K562 (cell line): ENCODE measurements around the gene FTO.

Experiments
- EGR1 ChIP-seq: fragments of 450-650 bp; conservative IDR thresholded peaks from 2 replicates; pipeline ENCODE4 v1.6.1; 2017; ENCODE audit warnings: mild to moderate bottlenecking
- ELF4 ChIP-seq: fragments of 450-650 bp; formaldehyde crosslinking; IDR thresholded peaks from 2 replicates; pipeline ENCODE4 v1.4.0; 2022; ENCODE audit warnings: missing genetic modification characterization
- MEF2A ChIP-seq: IDR thresholded peaks from 2 replicates; pipeline ENCODE4 v1.6.1; 2011; ENCODE audit warnings: low read depth, mild to moderate bottlenecking, low read length, moderate library complexity; ENCODE audit not compliant: control insufficient read depth
- MYC ChIP-seq, 2 experiments: fragments of 250-450 bp in 1 of 2; sonication (Bioruptor Pico) in 1 of 2; IDR thresholded peaks; 2 replicates each; pipeline versions ENCODE4 v1.5.1 to v1.6.1; 2012 to 2021; ENCODE audit warnings: low read depth in 2 of 2, borderline replicate concordance in 1 of 2, improper control_type of control experiment in 1 of 2, low read length in 1 of 2, mild to moderate bottlenecking in 1 of 2, moderate library complexity in 1 of 2
- POLR2AphosphoS5 ChIP-seq: IDR thresholded peaks from 2 replicates; pipeline ENCODE4 v1.6.1; 2011; ENCODE audit warnings: mild to moderate bottlenecking, low read depth, low read length, moderate library complexity; ENCODE audit not compliant: control insufficient read depth, insufficient read depth
- POU5F1 ChIP-seq: fragments of 150-350 bp; IDR thresholded peaks from 2 replicates; pipeline ENCODE4 v1.6.1; 2014; ENCODE audit warnings: borderline replicate concordance, low read length, low read depth, mild to moderate bottlenecking; ENCODE audit not compliant: partially characterized antibody
- SP1 ChIP-seq: sonication (generic); formaldehyde crosslinking; IDR thresholded peaks from 2 replicates; pipeline ENCODE4 v1.8.1; 2022; ENCODE audit warnings: mild to moderate bottlenecking, missing genetic modification reagents
- ZNF41 ChIP-seq: fragments of 250-450 bp; sonication (Bioruptor Pico); conservative IDR thresholded peaks from 2 replicates; pipeline ENCODE4 v1.4.0; 2020; ENCODE audit warnings: mild to moderate bottlenecking
- TF ChIP-seq, protein P1 (sequence below), 3 experiments: IDR thresholded peaks in 2 of 3; conservative IDR thresholded peaks in 1 of 3; 2 replicates each; pipeline ENCODE4 v1.5.1; 2011 to 2012; ENCODE audit warnings: low read length in 3 of 3, mild to moderate bottlenecking in 3 of 3, control low read depth in 2 of 3, improper control_type of control experiment in 1 of 3, inconsistent platforms in 1 of 3, low read depth in 1 of 3, mixed read lengths in 1 of 3, moderate library complexity in 1 of 3; ENCODE audit not compliant: insufficient read depth in 2 of 3
- TF ChIP-seq, protein P2 (sequence below), 2 experiments: fragments of 450-650 bp; formaldehyde crosslinking in 1 of 2; IDR thresholded peaks; 2 replicates each; pipeline versions ENCODE4 v1.4.0 to v1.6.1; 2014 to 2020; ENCODE audit warnings: mild to moderate bottlenecking in 2 of 2, borderline replicate concordance in 1 of 2, low read depth in 1 of 2
- TF ChIP-seq, protein P3 (sequence below): sonication (generic); formaldehyde crosslinking; IDR thresholded peaks from 2 replicates; pipeline ENCODE4 v1.8.1; 2023; ENCODE audit warnings: mild to moderate bottlenecking, missing genetic modification reagents
- TF ChIP-seq, protein P4 (sequence below), 2 experiments: fragments of 450-650 bp in 1 of 2; IDR thresholded peaks; 2 replicates each; pipeline ENCODE4 v1.6.1; 2011 to 2017; ENCODE audit warnings: low read depth in 2 of 2, antibody characterized with exemption in 1 of 2, borderline replicate concordance in 1 of 2, low read length in 1 of 2, mild to moderate bottlenecking in 1 of 2, mixed read lengths in 1 of 2; ENCODE audit not compliant: control insufficient read depth in 1 of 2

DNA sequence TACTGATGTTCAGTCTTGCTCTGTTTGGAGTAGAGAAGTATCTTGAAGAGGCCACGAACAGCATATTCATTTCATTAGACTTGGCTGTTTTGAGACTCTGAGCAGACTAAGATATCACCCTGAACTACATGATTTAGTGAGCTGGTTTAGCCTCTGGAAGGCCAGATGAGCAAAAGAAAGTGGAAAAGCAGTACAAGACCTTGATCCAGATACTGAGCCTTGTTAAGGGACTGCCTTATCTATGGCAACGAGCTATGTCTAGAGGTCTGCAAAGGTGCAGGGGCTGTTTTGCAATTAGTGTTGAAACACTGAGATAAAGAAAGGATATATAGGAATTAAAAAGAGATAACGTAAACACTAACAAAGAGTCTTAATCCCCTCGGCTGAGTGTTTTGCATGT, 351.2 kb downstream of the FTO start:
- TF ChIP-seq, protein P1, sequence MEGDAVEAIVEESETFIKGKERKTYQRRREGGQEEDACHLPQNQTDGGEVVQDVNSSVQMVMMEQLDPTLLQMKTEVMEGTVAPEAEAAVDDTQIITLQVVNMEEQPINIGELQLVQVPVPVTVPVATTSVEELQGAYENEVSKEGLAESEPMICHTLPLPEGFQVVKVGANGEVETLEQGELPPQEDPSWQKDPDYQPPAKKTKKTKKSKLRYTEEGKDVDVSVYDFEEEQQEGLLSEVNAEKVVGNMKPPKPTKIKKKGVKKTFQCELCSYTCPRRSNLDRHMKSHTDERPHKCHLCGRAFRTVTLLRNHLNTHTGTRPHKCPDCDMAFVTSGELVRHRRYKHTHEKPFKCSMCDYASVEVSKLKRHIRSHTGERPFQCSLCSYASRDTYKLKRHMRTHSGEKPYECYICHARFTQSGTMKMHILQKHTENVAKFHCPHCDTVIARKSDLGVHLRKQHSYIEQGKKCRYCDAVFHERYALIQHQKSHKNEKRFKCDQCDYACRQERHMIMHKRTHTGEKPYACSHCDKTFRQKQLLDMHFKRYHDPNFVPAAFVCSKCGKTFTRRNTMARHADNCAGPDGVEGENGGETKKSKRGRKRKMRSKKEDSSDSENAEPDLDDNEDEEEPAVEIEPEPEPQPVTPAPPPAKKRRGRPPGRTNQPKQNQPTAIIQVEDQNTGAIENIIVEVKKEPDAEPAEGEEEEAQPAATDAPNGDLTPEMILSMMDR (IDR thresholded peaks at IDR 0.05 in 2 of 3, conservative IDR thresholded peaks at IDR 0.05 in 1 of 3; ENCODE audit: insufficient read depth in 2 of 3, low read depth in 1 of 3, low read length in 3 of 3) = no peak
- TF ChIP-seq, protein P2, sequence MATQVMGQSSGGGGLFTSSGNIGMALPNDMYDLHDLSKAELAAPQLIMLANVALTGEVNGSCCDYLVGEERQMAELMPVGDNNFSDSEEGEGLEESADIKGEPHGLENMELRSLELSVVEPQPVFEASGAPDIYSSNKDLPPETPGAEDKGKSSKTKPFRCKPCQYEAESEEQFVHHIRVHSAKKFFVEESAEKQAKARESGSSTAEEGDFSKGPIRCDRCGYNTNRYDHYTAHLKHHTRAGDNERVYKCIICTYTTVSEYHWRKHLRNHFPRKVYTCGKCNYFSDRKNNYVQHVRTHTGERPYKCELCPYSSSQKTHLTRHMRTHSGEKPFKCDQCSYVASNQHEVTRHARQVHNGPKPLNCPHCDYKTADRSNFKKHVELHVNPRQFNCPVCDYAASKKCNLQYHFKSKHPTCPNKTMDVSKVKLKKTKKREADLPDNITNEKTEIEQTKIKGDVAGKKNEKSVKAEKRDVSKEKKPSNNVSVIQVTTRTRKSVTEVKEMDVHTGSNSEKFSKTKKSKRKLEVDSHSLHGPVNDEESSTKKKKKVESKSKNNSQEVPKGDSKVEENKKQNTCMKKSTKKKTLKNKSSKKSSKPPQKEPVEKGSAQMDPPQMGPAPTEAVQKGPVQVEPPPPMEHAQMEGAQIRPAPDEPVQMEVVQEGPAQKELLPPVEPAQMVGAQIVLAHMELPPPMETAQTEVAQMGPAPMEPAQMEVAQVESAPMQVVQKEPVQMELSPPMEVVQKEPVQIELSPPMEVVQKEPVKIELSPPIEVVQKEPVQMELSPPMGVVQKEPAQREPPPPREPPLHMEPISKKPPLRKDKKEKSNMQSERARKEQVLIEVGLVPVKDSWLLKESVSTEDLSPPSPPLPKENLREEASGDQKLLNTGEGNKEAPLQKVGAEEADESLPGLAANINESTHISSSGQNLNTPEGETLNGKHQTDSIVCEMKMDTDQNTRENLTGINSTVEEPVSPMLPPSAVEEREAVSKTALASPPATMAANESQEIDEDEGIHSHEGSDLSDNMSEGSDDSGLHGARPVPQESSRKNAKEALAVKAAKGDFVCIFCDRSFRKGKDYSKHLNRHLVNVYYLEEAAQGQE (IDR thresholded peaks at IDR 0.05; ENCODE audit: borderline replicate concordance) = no peak
- TF ChIP-seq, protein P2 (CRISPR knock-in tag; IDR thresholded peaks at IDR 0.05; ENCODE audit: low read depth) = no peak
- no peak for TF ChIP-seq ZNF41
- no peak for TF ChIP-seq MEF2A
- no peak for TF ChIP-seq ELF4 (CRISPR knock-in tag)
- TF ChIP-seq POU5F1 = no peak
- no peak for TF ChIP-seq SP1 (CRISPR knock-in tag)
- TF ChIP-seq, protein P3, sequence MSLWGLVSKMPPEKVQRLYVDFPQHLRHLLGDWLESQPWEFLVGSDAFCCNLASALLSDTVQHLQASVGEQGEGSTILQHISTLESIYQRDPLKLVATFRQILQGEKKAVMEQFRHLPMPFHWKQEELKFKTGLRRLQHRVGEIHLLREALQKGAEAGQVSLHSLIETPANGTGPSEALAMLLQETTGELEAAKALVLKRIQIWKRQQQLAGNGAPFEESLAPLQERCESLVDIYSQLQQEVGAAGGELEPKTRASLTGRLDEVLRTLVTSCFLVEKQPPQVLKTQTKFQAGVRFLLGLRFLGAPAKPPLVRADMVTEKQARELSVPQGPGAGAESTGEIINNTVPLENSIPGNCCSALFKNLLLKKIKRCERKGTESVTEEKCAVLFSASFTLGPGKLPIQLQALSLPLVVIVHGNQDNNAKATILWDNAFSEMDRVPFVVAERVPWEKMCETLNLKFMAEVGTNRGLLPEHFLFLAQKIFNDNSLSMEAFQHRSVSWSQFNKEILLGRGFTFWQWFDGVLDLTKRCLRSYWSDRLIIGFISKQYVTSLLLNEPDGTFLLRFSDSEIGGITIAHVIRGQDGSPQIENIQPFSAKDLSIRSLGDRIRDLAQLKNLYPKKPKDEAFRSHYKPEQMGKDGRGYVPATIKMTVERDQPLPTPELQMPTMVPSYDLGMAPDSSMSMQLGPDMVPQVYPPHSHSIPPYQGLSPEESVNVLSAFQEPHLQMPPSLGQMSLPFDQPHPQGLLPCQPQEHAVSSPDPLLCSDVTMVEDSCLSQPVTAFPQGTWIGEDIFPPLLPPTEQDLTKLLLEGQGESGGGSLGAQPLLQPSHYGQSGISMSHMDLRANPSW (CRISPR knock-in tag) = no peak
- TF ChIP-seq MYC (IDR thresholded peaks at IDR 0.05; ENCODE audit: low read depth, low read length) = no peak
- no peak for TF ChIP-seq MYC (CRISPR knock-in tag; IDR thresholded peaks at IDR 0.05; ENCODE audit: borderline replicate concordance, low read depth)
- TF ChIP-seq, protein P4, sequence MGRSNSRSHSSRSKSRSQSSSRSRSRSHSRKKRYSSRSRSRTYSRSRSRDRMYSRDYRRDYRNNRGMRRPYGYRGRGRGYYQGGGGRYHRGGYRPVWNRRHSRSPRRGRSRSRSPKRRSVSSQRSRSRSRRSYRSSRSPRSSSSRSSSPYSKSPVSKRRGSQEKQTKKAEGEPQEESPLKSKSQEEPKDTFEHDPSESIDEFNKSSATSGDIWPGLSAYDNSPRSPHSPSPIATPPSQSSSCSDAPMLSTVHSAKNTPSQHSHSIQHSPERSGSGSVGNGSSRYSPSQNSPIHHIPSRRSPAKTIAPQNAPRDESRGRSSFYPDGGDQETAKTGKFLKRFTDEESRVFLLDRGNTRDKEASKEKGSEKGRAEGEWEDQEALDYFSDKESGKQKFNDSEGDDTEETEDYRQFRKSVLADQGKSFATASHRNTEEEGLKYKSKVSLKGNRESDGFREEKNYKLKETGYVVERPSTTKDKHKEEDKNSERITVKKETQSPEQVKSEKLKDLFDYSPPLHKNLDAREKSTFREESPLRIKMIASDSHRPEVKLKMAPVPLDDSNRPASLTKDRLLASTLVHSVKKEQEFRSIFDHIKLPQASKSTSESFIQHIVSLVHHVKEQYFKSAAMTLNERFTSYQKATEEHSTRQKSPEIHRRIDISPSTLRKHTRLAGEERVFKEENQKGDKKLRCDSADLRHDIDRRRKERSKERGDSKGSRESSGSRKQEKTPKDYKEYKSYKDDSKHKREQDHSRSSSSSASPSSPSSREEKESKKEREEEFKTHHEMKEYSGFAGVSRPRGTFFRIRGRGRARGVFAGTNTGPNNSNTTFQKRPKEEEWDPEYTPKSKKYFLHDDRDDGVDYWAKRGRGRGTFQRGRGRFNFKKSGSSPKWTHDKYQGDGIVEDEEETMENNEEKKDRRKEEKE (IDR thresholded peaks at IDR 0.05; ENCODE audit: borderline replicate concordance in 1 of 2, control insufficient read depth in 1 of 2, low read depth in 2 of 2, low read length in 1 of 2) = no peak
- TF ChIP-seq POLR2AphosphoS5 = no peak
- TF ChIP-seq EGR1 = no peak
